Erythroblast (primary cell): Measurements from ENCODE around the gene KIAA1549.

Experiments used
- GATA1 ChIP-seq: IDR thresholded peaks from 2 replicates; pipeline ENCODE4 v1.6.1; 2011; ENCODE audit warnings: low read depth, mild to moderate bottlenecking, control low read depth, low read length, moderate library complexity
- POLR2A ChIP-seq: IDR thresholded peaks from 2 replicates; pipeline ENCODE4 v1.6.1; 2011; ENCODE audit warnings: mild to moderate bottlenecking, low read length

GRCh38 chr7:138962561-138963270, 18.5 kb downstream of the KIAA1549 start:
- TF ChIP-seq POLR2A (no peak), GATA1 (no peak)
